HG03521 (cell line): ENCODE results near the gene HERC6.
"Not testable (repeated sequence)": the region's sequence is repeated elsewhere in the genome, so short reads cannot be mapped to it uniquely, and the experiment has no call there.

Experiments used
- ATAC-seq: cut with Tn5 transposase; IDR thresholded peaks from one replicate; pipeline ENCODE4 v1.9.1; 2021; ENCODE audit warnings: mild to moderate bottlenecking, moderate library complexity; ENCODE audit not compliant: unreplicated experiment

The HERC6 gene

DNA sequence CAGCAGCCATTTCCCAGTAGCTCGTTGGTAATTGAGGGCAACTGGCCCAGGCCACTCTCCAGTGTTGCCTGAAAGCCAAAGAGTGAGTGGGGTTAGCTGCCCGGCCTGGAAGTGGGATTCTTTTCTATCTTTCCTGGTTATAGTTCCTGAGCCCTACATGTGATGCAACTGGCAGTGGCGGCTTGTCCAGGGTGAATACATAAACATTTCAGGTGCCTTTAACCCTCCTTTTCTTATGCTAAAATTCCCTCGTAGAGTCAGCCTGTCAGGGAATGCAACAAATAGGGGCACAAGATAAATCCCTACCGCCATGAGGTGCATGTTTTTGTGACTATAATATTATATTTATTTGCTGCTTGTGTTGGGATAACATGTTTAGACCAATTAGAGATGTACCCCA, 64.8 kb downstream of the HERC6 start:
- no peak for ATAC-seq

DNA sequence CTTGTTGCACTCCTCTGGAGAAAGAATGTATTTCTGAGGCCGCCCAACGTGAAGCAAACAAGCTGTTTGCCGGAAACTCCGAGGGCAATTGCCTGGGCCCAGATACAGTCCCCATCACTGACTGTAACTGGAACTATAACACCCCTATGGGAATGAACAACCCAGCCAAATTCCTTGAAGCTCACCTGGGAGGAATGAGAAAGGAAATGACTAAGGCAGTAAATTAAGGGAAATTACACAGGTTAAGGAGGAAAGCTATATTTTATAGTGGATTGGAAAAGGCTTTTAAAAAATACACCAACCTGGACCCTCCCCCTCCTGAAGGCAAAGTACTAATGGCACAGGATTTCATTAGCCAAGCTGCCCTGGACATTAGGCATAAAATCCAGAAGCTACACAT, 66.6 kb downstream of the HERC6 start:
- ATAC-seq = no peak

- ATAC-seq = no peak
Observed at GRCh38 chr4:88446124-88446523, 67.5 kb downstream of the HERC6 start.

DNA sequence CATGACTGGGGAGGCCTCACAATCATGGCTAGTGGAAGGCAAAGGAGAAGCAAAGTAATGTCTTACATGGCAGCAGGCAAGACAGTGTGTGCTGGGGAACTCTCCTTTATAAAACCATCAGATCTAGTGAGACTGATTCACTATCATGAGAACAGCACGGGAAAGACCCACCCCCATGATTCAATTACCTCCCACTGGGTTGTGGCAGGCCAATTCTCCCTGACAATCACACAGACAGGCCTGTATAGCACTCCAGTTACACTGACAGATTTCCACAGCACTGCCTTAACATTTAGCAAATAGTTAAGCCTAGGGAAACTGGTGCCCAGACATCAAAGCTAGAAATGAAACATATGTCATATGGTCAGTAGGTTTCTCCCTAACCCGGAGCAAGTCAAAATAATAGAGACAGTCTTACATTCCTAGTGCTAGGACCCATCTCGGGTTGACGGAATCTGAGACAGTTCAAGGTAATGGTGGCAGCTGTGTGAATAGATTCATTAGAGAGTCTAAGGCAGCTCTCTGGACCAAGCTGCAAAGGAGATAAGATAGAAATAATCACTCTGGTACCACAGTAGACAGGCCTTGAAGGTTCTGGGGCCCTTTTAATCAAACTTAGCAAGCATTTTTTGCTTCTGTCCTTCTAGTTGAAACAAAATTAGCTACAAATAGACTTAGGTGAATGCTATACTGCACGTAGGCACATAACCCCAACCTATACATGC, 68.9 kb downstream of the HERC6 start:
- no peak for ATAC-seq

GRCh38 chr4:88448211-88448765, 69.6 kb downstream of the HERC6 start:
- not testable (repeated sequence) for ATAC-seq

- no peak for ATAC-seq
Observed at GRCh38 chr4:88448889-88449288, 70.2 kb downstream of the HERC6 start.

DNA sequence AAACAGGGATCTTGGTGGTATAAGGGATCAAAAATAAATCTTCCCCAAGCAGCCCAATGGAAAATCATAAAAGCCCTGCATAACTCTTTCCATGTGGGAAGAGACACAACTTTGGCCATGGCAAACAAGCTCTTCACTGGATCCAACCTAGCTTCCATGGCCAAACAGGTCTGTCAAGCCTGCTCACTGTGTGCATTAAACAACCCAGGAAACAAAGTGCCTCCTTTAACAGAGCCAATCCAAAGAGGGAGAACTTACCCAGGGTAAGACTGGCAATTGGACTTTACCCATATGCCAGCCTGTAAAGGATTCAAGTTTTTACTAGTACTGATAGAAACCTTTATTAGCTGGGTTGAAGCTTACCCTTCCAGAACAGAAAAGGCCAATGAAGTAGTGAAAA, 70.6 kb downstream of the HERC6 start:
- ATAC-seq = no peak

DNA sequence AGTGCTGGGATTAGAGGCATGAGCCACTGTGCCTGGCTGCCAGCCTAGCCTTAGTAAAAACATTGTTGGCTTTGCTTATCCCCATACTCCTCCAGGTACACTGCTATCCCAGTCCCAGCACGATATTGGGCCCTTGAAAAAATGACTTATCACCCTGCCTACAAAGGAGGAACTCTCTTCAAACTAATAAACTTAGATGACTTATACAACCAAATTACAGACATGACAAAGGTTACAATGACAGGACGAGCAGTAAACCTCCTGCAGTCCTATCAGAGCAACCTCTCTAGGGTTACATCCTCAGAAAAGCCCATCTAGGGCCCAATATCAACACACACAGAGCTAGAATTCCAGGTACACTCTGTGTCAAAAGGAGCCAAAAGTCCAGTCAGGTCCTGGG, 72.6 kb downstream of the HERC6 start:
- ATAC-seq = no peak

GRCh38 chr4:88452912-88453311, 74.3 kb downstream of the HERC6 start:
- ATAC-seq = no peak

DNA sequence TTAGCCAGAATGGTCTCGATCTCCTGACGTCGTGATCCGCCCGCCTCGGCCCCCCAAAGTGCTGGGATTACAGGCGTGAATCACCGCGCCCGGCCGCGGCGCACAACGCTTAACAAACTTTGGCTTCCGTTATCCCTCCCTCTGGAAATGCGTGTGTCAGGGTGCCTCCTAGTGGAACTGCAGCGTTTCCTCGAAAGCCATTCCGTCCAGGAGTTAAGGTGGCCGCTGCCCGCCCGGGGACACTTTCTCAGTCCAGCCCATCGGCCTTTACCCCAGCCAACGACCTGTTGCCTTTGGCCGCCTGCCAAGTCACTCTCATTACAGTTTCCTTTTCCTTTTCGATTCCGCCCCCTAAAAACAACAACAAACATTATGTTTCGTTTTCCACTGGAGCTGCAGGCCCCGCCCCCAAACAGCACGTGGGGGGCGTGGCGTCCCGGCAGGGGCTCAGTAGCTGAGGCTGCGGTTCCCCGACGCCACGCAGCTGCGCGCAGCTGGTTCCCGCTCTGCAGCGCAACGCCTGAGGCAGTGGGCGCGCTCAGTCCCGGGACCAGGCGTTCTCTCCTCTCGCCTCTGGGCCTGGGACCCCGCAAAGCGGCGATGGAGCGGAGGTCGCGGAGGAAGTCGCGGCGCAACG, 78.1 kb downstream of the HERC6 start, which contains the start of gene HERC5:
HERC5 (plus strand) TSS at position 450 of the 637 bp plus-strand sequence; CDS start at position 601, 151 bp downstream.
- ATAC-seq = peak; percentile 94

- peak; percentile 37 for ATAC-seq
Observed at GRCh38 chr4:88457307-88458103, 78.9 kb downstream of the HERC6 start.

GRCh38 chr4:88458104-88458740, 79.6 kb downstream of the HERC6 start:
- ATAC-seq = no peak

DNA sequence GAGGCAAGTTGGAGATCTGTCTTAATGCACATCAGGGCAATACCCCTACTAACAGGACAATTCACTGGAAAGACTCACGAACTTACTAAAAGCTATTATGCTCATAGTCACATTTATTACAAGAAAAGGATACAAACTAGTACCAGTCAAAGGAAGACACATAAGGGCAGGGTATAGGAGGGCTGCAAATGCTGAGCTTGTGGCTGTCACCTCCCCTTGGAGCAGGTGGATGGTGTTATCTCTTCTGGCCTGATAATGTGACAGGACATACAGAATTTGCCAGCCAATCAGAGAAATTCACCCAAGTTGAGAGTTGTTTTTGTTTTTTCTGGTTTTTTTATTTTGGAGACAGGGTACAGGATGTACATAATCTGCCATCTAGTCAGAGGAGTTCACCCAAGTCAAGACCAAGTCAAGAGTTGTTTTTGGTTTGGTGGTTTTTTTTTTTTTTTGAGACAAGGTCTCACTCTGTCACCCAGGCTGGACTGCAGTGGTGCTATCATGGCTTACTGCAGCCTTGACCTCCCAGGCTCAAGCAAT, 87.1 kb downstream of the HERC6 start:
- no peak for ATAC-seq

GRCh38 chr4:88467392-88467791, 88.7 kb downstream of the HERC6 start:
- no peak for ATAC-seq

- ATAC-seq = no peak
Observed at GRCh38 chr4:88477229-88477860, 98.7 kb downstream of the HERC6 start.

DNA sequence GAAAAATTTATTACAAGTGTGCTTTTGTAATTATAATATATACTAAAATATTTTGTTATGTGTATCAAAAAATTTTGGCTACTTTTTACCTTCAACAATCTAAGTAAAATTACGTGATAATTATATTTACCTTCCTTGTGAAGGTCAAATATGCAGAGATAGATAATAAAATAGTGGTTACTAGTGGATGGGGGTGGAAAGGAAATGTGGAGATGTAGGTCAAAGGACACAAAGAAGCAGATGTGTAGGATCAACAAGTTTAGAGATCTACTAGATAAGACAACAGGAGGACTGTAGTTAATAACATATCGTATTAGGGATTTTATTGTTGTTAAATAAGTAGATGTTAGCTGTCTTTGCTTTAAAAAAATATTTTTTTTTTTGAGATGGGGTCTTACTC, 99.6 kb downstream of the HERC6 start:
- no peak for ATAC-seq

GRCh38 chr4:88481537-88481936, 102.9 kb downstream of the HERC6 start:
- no peak for ATAC-seq

- ATAC-seq = no peak
Observed at GRCh38 chr4:88489100-88489761, 110.6 kb downstream of the HERC6 start.
